WI38 (cell line): ENCODE results near the gene RACK1.

Experiments used
- H3K4me3 ChIP-seq: 2 replicates; pipeline ENCODE4 v1.5.1; 2011; ENCODE audit warnings: low read depth, mild to moderate bottlenecking, control low read depth, low read length
- TF ChIP-seq, protein P1 (sequence below): IDR thresholded peaks from 2 replicates; pipeline ENCODE4 v1.5.1; 2012; ENCODE audit warnings: low read depth, mild to moderate bottlenecking, control low read depth, low read length

The RACK1 gene

DNA sequence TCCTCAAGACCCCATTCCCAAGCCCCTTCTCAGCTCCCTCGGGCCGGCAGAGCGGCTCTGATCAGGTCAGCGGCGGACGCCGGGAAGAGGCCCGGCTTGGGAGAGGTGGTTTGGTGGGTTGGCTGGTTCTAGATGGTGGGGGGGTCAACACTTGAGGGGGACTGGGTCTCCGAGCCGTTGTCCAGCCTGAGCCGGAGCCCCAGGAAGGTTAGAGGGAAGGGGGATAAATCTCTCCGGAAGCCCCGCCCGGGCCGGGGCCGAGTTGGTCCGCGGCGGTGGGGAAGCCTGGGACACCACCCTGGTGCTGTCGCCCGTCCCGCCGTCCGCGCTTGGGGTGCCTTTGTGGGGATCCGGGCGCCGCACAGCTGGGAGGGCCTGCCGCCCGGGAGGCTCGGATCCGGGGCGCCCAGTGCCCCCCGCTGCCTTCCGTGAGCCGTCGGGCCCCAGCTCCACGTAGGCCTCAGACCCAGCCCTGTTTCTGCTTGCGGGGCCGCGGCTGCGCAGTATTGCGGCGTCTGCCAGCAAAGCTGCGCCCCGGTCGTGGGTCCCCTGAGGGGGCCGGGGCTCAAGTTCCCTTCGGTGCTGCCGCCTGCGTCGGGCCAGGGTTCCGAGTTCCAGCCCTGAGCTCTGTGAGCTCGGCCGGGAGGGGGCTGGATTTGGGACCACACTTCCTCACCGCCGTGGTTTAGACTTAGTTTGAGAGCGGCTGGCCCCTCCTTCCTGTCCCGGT lies 17.8 kb upstream of the RACK1 start:
- peak overlapping the region; percentile 79 for H3K4me3 ChIP-seq
- TF ChIP-seq, protein P1, sequence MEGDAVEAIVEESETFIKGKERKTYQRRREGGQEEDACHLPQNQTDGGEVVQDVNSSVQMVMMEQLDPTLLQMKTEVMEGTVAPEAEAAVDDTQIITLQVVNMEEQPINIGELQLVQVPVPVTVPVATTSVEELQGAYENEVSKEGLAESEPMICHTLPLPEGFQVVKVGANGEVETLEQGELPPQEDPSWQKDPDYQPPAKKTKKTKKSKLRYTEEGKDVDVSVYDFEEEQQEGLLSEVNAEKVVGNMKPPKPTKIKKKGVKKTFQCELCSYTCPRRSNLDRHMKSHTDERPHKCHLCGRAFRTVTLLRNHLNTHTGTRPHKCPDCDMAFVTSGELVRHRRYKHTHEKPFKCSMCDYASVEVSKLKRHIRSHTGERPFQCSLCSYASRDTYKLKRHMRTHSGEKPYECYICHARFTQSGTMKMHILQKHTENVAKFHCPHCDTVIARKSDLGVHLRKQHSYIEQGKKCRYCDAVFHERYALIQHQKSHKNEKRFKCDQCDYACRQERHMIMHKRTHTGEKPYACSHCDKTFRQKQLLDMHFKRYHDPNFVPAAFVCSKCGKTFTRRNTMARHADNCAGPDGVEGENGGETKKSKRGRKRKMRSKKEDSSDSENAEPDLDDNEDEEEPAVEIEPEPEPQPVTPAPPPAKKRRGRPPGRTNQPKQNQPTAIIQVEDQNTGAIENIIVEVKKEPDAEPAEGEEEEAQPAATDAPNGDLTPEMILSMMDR = no peak

DNA sequence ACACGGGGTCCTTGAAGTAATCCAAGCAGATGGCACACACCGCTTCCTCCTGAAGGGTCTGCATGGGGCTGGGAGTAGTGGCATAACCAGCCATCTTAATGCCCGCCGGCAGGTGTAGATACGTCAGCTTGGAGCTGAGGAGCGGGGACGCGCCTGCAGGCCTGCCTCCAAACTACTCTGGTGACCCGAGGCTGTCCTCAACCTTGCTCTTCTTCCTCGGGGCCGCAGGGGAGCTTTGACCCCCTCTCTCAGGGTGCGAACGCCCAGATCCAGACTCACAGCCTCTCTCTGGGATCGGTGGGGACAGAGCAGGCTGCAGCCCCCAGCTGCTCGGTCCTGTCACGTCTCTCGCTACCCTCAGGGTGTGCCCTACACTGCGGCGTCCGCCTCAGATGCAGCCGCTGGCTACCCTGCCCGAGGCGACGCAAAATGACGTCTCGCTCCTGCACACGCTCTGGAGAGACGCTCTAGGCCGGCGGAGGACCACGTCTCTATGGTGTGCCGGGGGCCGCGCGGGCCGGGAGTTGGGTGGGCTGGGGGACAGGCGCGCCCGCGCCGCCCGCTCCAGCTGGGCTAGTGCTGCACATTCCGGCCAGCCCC lies 17.1 kb upstream of the RACK1 start, which contains the start of gene TRIM52:
Gene TRIM52 (minus strand): TSS at position 424 of the 600 bp plus-strand sequence. CDS start 330 bp downstream, at position 94.
- H3K4me3 ChIP-seq = peak within 1 kb of the TSS; percentile 79
- TF ChIP-seq, protein P1 = no peak

DNA sequence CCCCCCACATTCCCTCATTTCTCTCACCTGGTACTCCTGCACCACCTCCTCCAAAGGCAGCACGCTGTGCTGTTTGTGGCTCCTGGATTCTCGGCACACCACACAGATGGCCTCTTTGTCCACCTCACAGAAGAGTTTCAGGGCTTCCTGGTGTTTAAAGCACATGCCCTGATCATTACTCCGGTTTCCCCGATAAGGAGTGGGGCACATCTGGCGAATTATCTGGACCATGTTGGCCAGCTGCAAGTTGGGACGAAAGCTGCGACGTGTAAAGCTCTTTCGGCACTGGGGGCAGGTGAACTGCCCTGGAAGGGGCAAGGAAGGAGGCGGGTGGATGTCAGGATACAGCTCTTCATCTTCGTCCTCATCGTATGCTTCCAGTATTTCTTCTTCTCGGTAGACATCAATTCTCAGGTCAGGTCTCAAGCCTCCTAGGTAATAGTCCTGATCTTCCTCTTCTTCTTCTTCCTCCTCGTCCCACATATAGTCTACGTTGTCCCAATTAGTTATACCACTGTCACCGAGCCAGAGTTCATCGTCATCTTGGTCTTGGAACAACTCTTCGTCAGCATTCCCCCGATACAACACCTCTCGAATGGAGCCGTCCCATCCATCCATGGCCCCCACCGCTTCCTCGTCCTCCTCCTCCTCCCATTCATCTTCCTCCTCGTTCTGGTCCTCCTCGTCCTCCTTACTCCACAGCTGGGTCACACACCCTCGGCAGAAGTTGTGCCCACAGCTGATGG lies 16.4 kb upstream of the RACK1 start:
- TF ChIP-seq, protein P1 = no peak
- H3K4me3 ChIP-seq = peak overlapping the region; percentile 79

DNA sequence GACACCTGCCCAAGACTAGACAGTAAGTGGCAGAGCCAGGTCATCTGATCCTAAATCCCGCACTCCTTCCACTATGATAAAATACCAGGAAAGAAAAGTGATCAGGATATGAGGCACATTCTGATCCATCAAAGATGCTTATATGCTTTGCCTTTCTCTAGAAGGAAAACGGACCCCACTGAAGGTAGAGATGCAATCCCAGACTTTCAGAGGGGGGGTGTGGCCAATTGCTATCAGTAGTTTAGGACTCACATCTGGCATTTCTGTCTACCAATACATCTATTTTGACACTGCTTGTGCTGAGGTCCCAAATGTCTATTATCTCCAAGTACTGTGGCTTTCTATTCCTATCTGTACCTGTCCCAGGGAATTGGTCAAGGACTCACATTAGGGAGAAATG lies 15.6 kb upstream of the RACK1 start:
- peak overlapping the region; percentile 79 for H3K4me3 ChIP-seq
- TF ChIP-seq, protein P1 = no peak

DNA sequence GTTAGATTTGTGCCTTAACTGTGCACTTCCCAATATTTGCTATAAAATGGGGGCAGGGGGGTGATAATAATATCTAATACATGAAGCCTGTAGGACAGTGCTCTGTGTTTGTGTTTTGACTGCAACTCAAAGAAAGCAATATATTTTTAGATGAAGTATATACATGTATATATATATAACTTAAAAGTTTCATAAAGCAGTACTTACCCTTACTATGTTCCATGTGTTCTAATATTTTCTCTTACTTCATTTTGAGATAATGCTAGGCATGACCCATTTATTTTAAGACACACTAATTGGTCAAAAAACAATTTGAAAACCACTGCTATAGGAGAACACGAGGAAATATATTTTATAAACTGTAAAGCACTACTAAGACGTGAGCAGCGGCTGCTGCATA lies 14.9 kb upstream of the RACK1 start:
- TF ChIP-seq, protein P1 = no peak
- peak overlapping the region; percentile 79 for H3K4me3 ChIP-seq

DNA sequence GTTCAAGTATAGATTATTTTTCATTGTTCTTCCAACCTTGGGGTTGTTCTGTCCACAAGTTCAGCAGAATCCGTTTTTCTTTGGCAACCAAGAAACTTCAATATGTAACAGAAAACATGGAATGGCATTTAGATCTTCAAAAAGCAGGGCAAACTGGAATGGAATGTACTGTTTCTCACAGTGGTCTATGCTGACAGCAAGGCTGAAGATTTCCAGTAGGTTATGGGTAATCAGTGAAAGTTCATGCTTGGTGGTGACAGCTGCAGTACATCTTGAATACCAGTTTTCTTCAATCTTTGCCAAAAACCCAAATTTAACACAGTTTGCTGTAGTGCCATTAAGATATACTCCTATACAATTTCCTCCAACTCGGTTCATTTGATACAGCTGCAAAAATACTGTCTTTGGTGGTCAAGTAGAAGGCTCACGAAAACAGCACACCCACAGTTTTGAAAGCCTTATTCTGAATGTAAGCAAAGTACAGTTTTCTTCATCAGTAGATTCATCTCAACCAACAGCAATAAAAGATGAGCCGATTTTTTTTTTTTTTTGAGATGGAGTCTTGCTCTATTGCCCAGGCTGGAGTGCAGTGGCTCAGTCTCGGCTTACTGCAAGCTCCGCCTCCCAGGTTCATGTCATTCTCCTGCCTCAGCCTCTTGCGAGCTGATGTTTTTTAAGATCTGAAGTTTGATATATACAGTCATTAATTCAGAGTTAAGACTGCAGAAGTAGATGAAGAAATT lies 12.3 kb upstream of the RACK1 start:
- TF ChIP-seq, protein P1 = no peak
- no peak overlapping the region for H3K4me3 ChIP-seq
